ENCODE data around the gene VSIR.
A peak's percentile ranks its signal among the peaks of the same experiment; 100 is the strongest.

VSIR gene

GRCh38 chr10:71727738-71728737, 45.3 kb downstream of the VSIR start:
- DNase-seq (ENCODE audit: low read depth), result no peak

- no peak for DNase-seq (ENCODE audit: low read depth)
Measured at GRCh38 chr10:71727105-71727737, 46.1 kb downstream of the VSIR start.

- DNase-seq (ENCODE audit: low read depth), result no peak
Measured at GRCh38 chr10:71726580-71727104, 46.7 kb downstream of the VSIR start.

- DNase-seq (ENCODE audit: low read depth), result no peak
Measured at GRCh38 chr10:71725998-71726579, 47.2 kb downstream of the VSIR start.

GRCh38 chr10:71725249-71725648, 48.1 kb downstream of the VSIR start:
- DNase-seq (ENCODE audit: low read depth), result no peak

- no peak for DNase-seq (ENCODE audit: low read depth)
Measured at GRCh38 chr10:71724539-71724938, 48.8 kb downstream of the VSIR start.

GRCh38 chr10:71723311-71723710, 50.0 kb downstream of the VSIR start:
- DNase-seq (ENCODE audit: low read depth), result no peak

- DNase-seq (ENCODE audit: low read depth), result no peak
Measured at GRCh38 chr10:71722849-71723248, 50.5 kb downstream of the VSIR start.

- DNase-seq (ENCODE audit: low read depth), result no peak
Measured at GRCh38 chr10:71721313-71721712, 52.0 kb downstream of the VSIR start.

- no peak for DNase-seq (ENCODE audit: low read depth)
Measured at GRCh38 chr10:71720288-71720687, 53.0 kb downstream of the VSIR start.

GRCh38 chr10:71719464-71720201, 53.7 kb downstream of the VSIR start, which contains the start of gene C10orf105:
TSS of gene C10orf105 (minus strand) at chr10:71719778. CDS start at chr10:71716337, 3,441 bp downstream.
- DNase-seq (ENCODE audit: low read depth), result no peak

- peak; percentile 53 for DNase-seq (ENCODE audit: low read depth)
Measured at GRCh38 chr10:71719042-71719441, 54.3 kb downstream of the VSIR start.

GRCh38 chr10:71718165-71718698, 55.1 kb downstream of the VSIR start:
- DNase-seq (ENCODE audit: low read depth), result no peak

GRCh38 chr10:71717551-71717951, 55.8 kb downstream of the VSIR start:
- DNase-seq (ENCODE audit: low read depth), result no peak

- no peak for DNase-seq (ENCODE audit: low read depth)
Measured at GRCh38 chr10:71717056-71717455, 56.3 kb downstream of the VSIR start.

- no peak for DNase-seq (ENCODE audit: low read depth)
Measured at GRCh38 chr10:71716426-71716825, 56.9 kb downstream of the VSIR start.

- DNase-seq (ENCODE audit: low read depth), result no peak
Measured at GRCh38 chr10:71715860-71716259, 57.5 kb downstream of the VSIR start.

- no peak for DNase-seq (ENCODE audit: low read depth)
Measured at GRCh38 chr10:71715026-71715425, 58.3 kb downstream of the VSIR start.

GRCh38 chr10:71714592-71714991, 58.7 kb downstream of the VSIR start:
- DNase-seq (ENCODE audit: low read depth), result no peak

GRCh38 chr10:71714031-71714410, 59.3 kb downstream of the VSIR start:
- DNase-seq (ENCODE audit: low read depth), result no peak

Data from GM04504 (cell line).